H9 (cell line): Measurements from ENCODE around the gene CFAP45. TPM values are rescaled to one million over a fixed set of nuclear protein-coding genes. Genes with fewer than 3 reads are reported as not detected.
"Not testable (repeated sequence)": the region's sequence is repeated elsewhere in the genome, so short reads cannot be mapped to it uniquely, and the experiment has no call there.

Source experiments
- DNase-seq: peaks from one replicate; pipeline ENCODE4 v3.0.0-alpha.2; 2017
- H2AFZ ChIP-seq: one replicate; pipeline ENCODE4 v1.6.1; 2013; ENCODE audit warnings: mild to moderate bottlenecking, low read length, control low read depth, moderate library complexity
- H2AK5ac ChIP-seq: 2 replicates; pipeline ENCODE4 v1.6.1; 2013; ENCODE audit warnings: low read length, control low read depth, mixed read lengths; ENCODE audit not compliant: insufficient read length
- H2BK120ac ChIP-seq: one replicate; pipeline ENCODE4 v1.6.1; 2013; ENCODE audit warnings: low read depth, mild to moderate bottlenecking, low read length, control low read depth, inconsistent platforms; ENCODE audit not compliant: poor library complexity, severe bottlenecking
- H2BK12ac ChIP-seq: 2 replicates; pipeline ENCODE4 v1.6.1; 2013; ENCODE audit warnings: low read length, control low read depth, mixed read lengths, low read depth; ENCODE audit not compliant: insufficient read length
- H2BK15ac ChIP-seq: 2 replicates; pipeline ENCODE4 v1.6.1; 2013; ENCODE audit warnings: low read depth, low read length, control low read depth
- H2BK20ac ChIP-seq: one replicate; pipeline ENCODE4 v1.6.1; 2013; ENCODE audit warnings: low read depth, mild to moderate bottlenecking, low read length, control low read depth, inconsistent platforms; ENCODE audit not compliant: poor library complexity, severe bottlenecking
- H2BK5ac ChIP-seq: 2 replicates; pipeline ENCODE4 v1.6.1; 2013; ENCODE audit warnings: low read length, control low read depth, mixed read lengths; ENCODE audit not compliant: insufficient read length
- H3K14ac ChIP-seq: 2 replicates; pipeline ENCODE4 v1.6.1; 2013; ENCODE audit warnings: low read length, control low read depth; ENCODE audit not compliant: insufficient read depth
- H3K18ac ChIP-seq: 2 replicates; pipeline ENCODE4 v1.6.1; 2013; ENCODE audit warnings: low read depth, mild to moderate bottlenecking, mixed read lengths, low read length, control low read depth; ENCODE audit not compliant: insufficient read length
- H3K23ac ChIP-seq: 2 replicates; pipeline ENCODE4 v1.6.1; 2013; ENCODE audit warnings: low read length, control low read depth, mixed read lengths, low read depth; ENCODE audit not compliant: insufficient read length
- H3K23me2 ChIP-seq: 2 replicates; pipeline ENCODE4 v1.6.1; 2013; ENCODE audit warnings: low read depth, mild to moderate bottlenecking, mixed read lengths, low read length, control low read depth; ENCODE audit not compliant: insufficient read length, poor library complexity, severe bottlenecking
- H3K27ac ChIP-seq: 2 replicates; pipeline ENCODE4 v1.5.1; 2013; ENCODE audit warnings: low read length, control low read depth, mixed read lengths, low read depth; ENCODE audit not compliant: insufficient read length
- H3K27me3 ChIP-seq: 2 replicates; pipeline ENCODE4 v1.6.1; 2013; ENCODE audit warnings: low read length, control low read depth, inconsistent platforms; ENCODE audit not compliant: insufficient read depth
- H3K4ac ChIP-seq: 2 replicates; pipeline ENCODE4 v1.6.1; 2013; ENCODE audit warnings: low read depth, mild to moderate bottlenecking, control low read depth, inconsistent platforms, low read length, moderate library complexity
- H3K4me1 ChIP-seq: 2 replicates; pipeline ENCODE4 v1.6.1; 2013; ENCODE audit warnings: low read length, control low read depth, inconsistent platforms; ENCODE audit not compliant: insufficient read depth
- H3K4me2 ChIP-seq: 2 replicates; pipeline ENCODE4 v1.6.1; 2013; ENCODE audit warnings: low read length, control low read depth, mixed read lengths; ENCODE audit not compliant: insufficient read length, insufficient read depth
- H3K56ac ChIP-seq: 2 replicates; pipeline ENCODE4 v1.6.1; 2013; ENCODE audit warnings: low read depth, mild to moderate bottlenecking, mixed read lengths, low read length, control low read depth; ENCODE audit not compliant: insufficient read length
- H3K79me1 ChIP-seq: 2 replicates; pipeline ENCODE4 v1.6.1; 2013; ENCODE audit warnings: low read depth, mild to moderate bottlenecking, moderate library complexity, low read length, control low read depth, inconsistent platforms; ENCODE audit not compliant: insufficient read depth, poor library complexity, severe bottlenecking
- H3K79me2 ChIP-seq: 2 replicates; pipeline ENCODE4 v1.6.1; 2013; ENCODE audit warnings: low read length, control low read depth, inconsistent platforms; ENCODE audit not compliant: insufficient read depth
- H3K9ac ChIP-seq: 2 replicates; pipeline ENCODE4 v1.6.1; 2013; ENCODE audit warnings: low read length, control low read depth, mixed read lengths; ENCODE audit not compliant: insufficient read length; ENCODE audit errors: extremely low read depth
- H3K9me3 ChIP-seq: one replicate; pipeline ENCODE4 v1.6.1; 2013; ENCODE audit warnings: low read depth, low read length, inconsistent platforms; ENCODE audit not compliant: control insufficient read depth
- H3T11ph ChIP-seq: one replicate; pipeline ENCODE4 v1.6.1; 2013; ENCODE audit warnings: mild to moderate bottlenecking, low read length, control low read depth, inconsistent platforms
- H4K20me1 ChIP-seq: one replicate; pipeline ENCODE4 v1.6.1; 2013; ENCODE audit not compliant: control insufficient read depth, insufficient read length, insufficient read depth
- H4K5ac ChIP-seq: 2 replicates; pipeline ENCODE4 v1.6.1; 2013; ENCODE audit warnings: low read depth, mild to moderate bottlenecking, mixed read lengths, low read length, control low read depth; ENCODE audit not compliant: insufficient read length
- H4K8ac ChIP-seq: replicated peaks from 2 replicates; pipeline ENCODE4 v1.6.1; 2013; ENCODE audit warnings: low read length, control low read depth, mixed read lengths, low read depth; ENCODE audit not compliant: insufficient read length
- H4K91ac ChIP-seq: 2 replicates; pipeline ENCODE4 v1.6.1; 2013; ENCODE audit warnings: low read depth, mild to moderate bottlenecking, moderate library complexity, mixed read lengths, low read length, control low read depth; ENCODE audit not compliant: insufficient read length
- H3K27ac Mint-ChIP-seq, 3 experiments: 2 replicates in 2 of 3; 3 replicates in 1 of 3; pipeline ENCODE4 v1.8.0; 2020 to 2021; ENCODE audit warnings: mixed read lengths in 3 of 3, mild to moderate bottlenecking in 1 of 3, moderate library complexity in 1 of 3
- H3K27me3 Mint-ChIP-seq: 2 replicates; pipeline ENCODE4 v1.8.0; 2021; ENCODE audit warnings: low read depth, mild to moderate bottlenecking, moderate library complexity, mixed read lengths
- H3K36me3 Mint-ChIP-seq, 3 experiments: 2 replicates in 2 of 3; 3 replicates in 1 of 3; pipeline ENCODE4 v1.8.0; 2020 to 2021; ENCODE audit warnings: low read depth in 3 of 3, mixed read lengths in 3 of 3; ENCODE audit not compliant: insufficient read depth in 1 of 3
- H3K4me1 Mint-ChIP-seq, 2 experiments: 2 replicates each; pipeline ENCODE4 v1.8.0; 2020; ENCODE audit warnings: mixed read lengths in 2 of 2
- H3K4me3 Mint-ChIP-seq, 2 experiments: 2 replicates in 1 of 2; 3 replicates in 1 of 2; pipeline ENCODE4 v1.8.0; 2020 to 2021; ENCODE audit warnings: mild to moderate bottlenecking in 2 of 2, mixed read lengths in 2 of 2, moderate library complexity in 1 of 2
- H3K9me3 Mint-ChIP-seq, 2 experiments: 2 replicates in 1 of 2; 3 replicates in 1 of 2; pipeline ENCODE4 v1.8.0; 2020; ENCODE audit warnings: mild to moderate bottlenecking in 2 of 2, mixed read lengths in 2 of 2, moderate library complexity in 1 of 2
- CTCF ChIP-seq: fragments of 200-600 bp; sonication (generic); conservative IDR thresholded peaks from 3 replicates; pipeline ENCODE4 v1.8.0; 2021; ENCODE audit warnings: antibody characterized with exemption, mild to moderate bottlenecking
- WGBS: extraction: QIAGEN DNeasy Blood & Tissue Kit; methylation state at CpG from one replicate; pipeline ENCODE4 v1.1.7; 2013; ENCODE audit warnings: missing lambda C conversion rate, low lambda C conversion rate, mixed read lengths; ENCODE audit not compliant: insufficient read length; ENCODE audit errors: extremely low coverage; 5-methylcytosine and 5-hydroxymethylcytosine counted together
- total RNA-seq: library from RNA; stranded (reverse); gene quantifications from 2 replicates; pipeline ENCODE4 v1.2.1, GENCODE V29; 2021

CFAP45 gene
- total RNA-seq, 1 experiment from 2014 or later: 0.85 TPM

- H3K4me2 ChIP-seq: no peak overlapping the region
- peak overlapping the region in 2 of 3 experiments; percentile 13 to 38; a peak in 2 of 7 replicates for H3K27ac Mint-ChIP-seq
- H3K4me3 Mint-ChIP-seq: peak overlapping the region in 1 of 2 experiments; percentile 64; a peak in 1 of 5 replicates
These were observed 893 bp upstream of the CFAP45 start for GRCh38 chr1:159900755-159901360.

GRCh38 chr1:159899634-159900033, 331 bp downstream of the CFAP45 start:
- H2BK5ac ChIP-seq, H2AFZ ChIP-seq, H3K9ac ChIP-seq, H3K27me3 ChIP-seq, H3K56ac ChIP-seq, H4K20me1 ChIP-seq, H3K9me3 ChIP-seq, H2AK5ac ChIP-seq, H4K8ac ChIP-seq, H4K91ac ChIP-seq, H3K27ac ChIP-seq, H3K79me1 ChIP-seq, H3K23me2 ChIP-seq, DNase-seq, H2BK20ac ChIP-seq, H3K79me2 ChIP-seq, H3K4me1 ChIP-seq, H3K36me3 Mint-ChIP-seq, H2BK15ac ChIP-seq, H3K9me3 Mint-ChIP-seq, H3K4me2 ChIP-seq, H3K23ac ChIP-seq, H4K5ac ChIP-seq: not testable (repeated sequence)
- WGBS: no CpG with 5 or more reads among the region's 15 CpGs
- peaks cover 16% of the 10 kb centered on the region in 2 experiments for H3K4me1 Mint-ChIP-seq
- H3K27ac Mint-ChIP-seq: peak overlapping the region in 2 of 3 experiments; percentile 61 to 95; a peak in 3 of 7 replicates
- peak overlapping the region; percentile 93 for H3K18ac ChIP-seq
- peaks cover 37% of the 10 kb centered on the region for H3K27me3 Mint-ChIP-seq
- peak overlapping the region; percentile 98 for H2BK120ac ChIP-seq
- peak overlapping the region; percentile 27; the same call in 1 of the 2 replicates for H3K4ac ChIP-seq
- peak overlapping the region in 1 of 2 experiments; percentile 16; a peak in 1 of 5 replicates for H3K4me3 Mint-ChIP-seq
- peak overlapping the region; percentile 97 for H3T11ph ChIP-seq
- H3K14ac ChIP-seq: peak overlapping the region; percentile 67; the same call in 1 of the 2 replicates
- H2BK12ac ChIP-seq: peak overlapping the region; percentile 28

More at GRCh38 chr1:159900755-159901360, 893 bp upstream of the CFAP45 start:
- no peak overlapping the region for H4K8ac ChIP-seq
- H3K4ac ChIP-seq: no peak overlapping the region; the same call in 1 of the 2 replicates
- H3K79me2 ChIP-seq: no peaks in the 10 kb centered on the region
- no peaks in the 10 kb centered on the region for H3K27me3 ChIP-seq
- H3K27ac ChIP-seq: no peak overlapping the region
- Mint-ChIP-seq H3K36me3 (peaks cover 0 to 6% (median 0%) of the 10 kb centered on the region in 3 experiments; a peak in 3 of 7 replicates), H3K9me3 (peaks cover 8% of the 10 kb centered on the region in 2 experiments; a peak in 4 of 5 replicates), H3K27me3 (peaks cover 34% of the 10 kb centered on the region), H3K4me1 (peaks cover 16% of the 10 kb centered on the region in 2 experiments)
- TF ChIP-seq CTCF: no peak
- H2BK12ac ChIP-seq: no peak overlapping the region
- H3K9ac ChIP-seq: no peak overlapping the region
- peaks cover 4% of the 10 kb centered on the region for H3K23me2 ChIP-seq
- H2BK20ac ChIP-seq: no peak overlapping the region
- H4K20me1 ChIP-seq: no peaks in the 10 kb centered on the region
- DNase-seq: no peak
- H2AFZ ChIP-seq: no peak overlapping the region
- H4K91ac ChIP-seq: no peak overlapping the region
- H2AK5ac ChIP-seq: no peak overlapping the region
- no peaks in the 10 kb centered on the region for H3K79me1 ChIP-seq
- peak overlapping the region; percentile 54 for H3K18ac ChIP-seq
- H2BK15ac ChIP-seq: no peak overlapping the region
- H3K4me1 ChIP-seq: no peaks in the 10 kb centered on the region; the same call in 1 of the 2 replicates
- no peak overlapping the region for H3K23ac ChIP-seq
- H4K5ac ChIP-seq: no peak overlapping the region
- peak overlapping the region; percentile 60; the same call in 1 of the 2 replicates for H3K14ac ChIP-seq
- no peak overlapping the region for H3K56ac ChIP-seq
- H3K9me3 ChIP-seq: no peaks in the 10 kb centered on the region
- no CpG with 5 or more reads among the region's 2 CpGs for whole genome bisulfite sequencing
- H3T11ph ChIP-seq: no peak overlapping the region
- no peak overlapping the region for H2BK120ac ChIP-seq
- no peak overlapping the region for H2BK5ac ChIP-seq
